GM03348 (cell line): ENCODE results near the gene CTNND2.

Source experiments
- DNase-seq: peaks from one replicate; pipeline ENCODE4 v3.0.0; 2012; ENCODE audit warnings: low spot score

The CTNND2 gene

DNA sequence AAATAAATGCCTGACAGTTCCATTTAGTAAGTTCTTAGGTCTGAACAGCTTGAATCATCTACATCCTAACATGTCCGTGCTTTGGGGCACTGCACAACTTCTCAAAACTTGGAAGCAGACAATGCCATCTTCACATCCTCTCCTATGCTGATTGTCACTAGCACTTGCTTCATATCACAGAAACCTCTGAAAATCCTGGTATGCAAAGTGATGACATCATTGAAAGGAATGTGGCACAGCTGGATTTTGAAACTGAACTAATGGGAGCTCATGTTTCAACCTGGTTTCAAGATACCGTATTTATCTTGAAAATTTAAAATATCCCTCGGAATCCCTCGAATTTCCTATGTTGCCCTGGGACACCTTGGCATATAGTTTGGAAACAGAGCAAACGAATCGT, 653.0 kb downstream of the CTNND2 start:
- no peak for DNase-seq

GRCh38 chr5:11248966-11249365, 655.3 kb downstream of the CTNND2 start:
- no peak for DNase-seq

GRCh38 chr5:11247224-11247623, 657.0 kb downstream of the CTNND2 start:
- no peak for DNase-seq

DNA sequence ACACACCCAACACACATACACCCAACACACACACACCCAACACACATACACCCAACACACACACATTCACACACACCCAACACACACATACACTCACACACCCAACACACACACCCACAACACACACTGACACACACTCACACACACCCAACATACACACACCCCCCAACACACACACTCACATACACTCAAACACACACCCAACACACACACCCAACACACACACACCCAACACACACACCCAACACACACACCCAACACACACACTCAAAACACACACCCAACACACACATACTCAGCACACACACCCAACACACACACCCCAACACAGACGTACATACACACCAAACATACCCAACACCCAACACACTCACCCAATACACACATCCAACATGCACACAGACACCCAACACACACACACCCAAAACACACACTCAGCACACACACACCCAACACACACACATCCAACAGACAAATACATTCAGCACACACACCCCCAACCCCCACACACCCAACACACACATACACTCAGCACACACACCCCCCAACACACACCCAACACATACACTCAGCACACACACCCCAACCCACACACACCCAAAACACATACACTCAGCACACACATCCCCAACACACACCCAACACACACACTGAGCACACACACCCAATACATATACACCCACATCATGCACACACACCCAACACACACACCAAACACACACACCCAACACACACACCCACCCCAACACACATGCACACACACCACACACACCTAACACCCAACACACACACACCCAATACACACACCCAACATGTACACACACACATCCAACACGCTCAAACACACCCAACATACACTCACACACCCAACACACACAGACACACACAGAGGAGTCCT, 663.7 kb downstream of the CTNND2 start:
- no peak for DNase-seq

- DNase-seq: no peak
Measured at GRCh38 chr5:11239261-11240015, 664.8 kb downstream of the CTNND2 start.

DNA sequence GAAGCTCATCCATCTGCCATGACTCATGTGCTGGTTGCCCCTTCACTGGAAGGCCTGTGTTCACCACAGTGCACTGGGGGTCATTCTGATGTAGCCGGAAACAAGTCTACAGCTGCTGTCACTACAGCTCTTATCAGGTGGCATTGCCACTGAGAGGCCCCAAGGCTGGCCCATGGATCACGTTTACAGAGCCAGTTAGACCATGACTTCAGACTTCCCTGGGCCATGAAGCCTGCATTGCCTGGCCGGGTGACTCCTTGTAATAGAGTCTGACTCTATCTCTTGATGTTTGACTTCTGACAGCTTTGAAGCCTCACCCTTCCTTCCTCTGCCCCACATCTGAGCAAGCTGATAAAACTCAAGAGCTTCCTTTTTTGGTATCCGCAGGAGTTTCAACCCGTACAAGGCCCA, 669.7 kb downstream of the CTNND2 start:
- no peak for DNase-seq

DNA sequence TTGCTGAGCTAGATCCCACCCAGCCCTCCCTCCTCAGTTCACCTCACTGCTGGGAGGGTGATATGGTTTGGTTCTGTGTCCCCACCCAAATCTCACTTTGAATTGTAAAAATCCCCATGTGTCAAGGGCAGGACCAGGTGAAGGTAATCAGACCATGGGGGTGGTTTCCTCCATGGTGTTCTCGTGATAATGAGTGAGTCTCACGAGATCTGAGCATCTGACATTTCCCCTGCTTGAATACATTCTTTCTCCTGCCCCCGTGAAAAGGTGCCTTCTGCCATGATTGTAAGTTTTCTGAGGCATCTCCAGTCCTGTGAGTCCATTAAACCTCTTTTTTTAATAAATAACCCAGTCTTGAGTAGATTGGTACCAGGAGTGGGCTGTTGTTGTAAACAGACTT, 673.4 kb downstream of the CTNND2 start:
- DNase-seq: no peak

DNA sequence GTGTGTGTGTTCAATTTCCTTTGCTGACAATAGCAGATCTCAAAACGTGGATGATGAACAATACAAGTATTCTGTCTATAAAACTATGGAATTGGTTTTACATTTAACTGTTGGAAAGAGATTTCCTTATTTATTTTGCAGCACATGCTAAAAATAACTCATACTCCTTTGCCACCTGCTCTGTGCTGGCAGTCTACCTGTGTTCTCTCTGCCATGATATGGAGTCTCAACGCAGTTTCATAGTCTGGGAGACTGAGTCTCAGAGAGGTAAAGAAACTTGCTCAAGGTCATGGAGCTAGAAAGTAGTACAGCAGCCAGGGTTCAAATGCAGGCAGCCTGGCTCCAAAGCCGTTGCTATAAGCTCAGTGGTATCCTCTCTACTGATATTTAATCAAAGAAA, 677.2 kb downstream of the CTNND2 start:
- DNase-seq: no peak

GRCh38 chr5:11224436-11225187, 679.6 kb downstream of the CTNND2 start:
- no peak for DNase-seq

GRCh38 chr5:11222169-11222568, 682.1 kb downstream of the CTNND2 start:
- DNase-seq: no peak

- DNase-seq: no peak
Measured at GRCh38 chr5:11214864-11215644, 689.2 kb downstream of the CTNND2 start.

DNA sequence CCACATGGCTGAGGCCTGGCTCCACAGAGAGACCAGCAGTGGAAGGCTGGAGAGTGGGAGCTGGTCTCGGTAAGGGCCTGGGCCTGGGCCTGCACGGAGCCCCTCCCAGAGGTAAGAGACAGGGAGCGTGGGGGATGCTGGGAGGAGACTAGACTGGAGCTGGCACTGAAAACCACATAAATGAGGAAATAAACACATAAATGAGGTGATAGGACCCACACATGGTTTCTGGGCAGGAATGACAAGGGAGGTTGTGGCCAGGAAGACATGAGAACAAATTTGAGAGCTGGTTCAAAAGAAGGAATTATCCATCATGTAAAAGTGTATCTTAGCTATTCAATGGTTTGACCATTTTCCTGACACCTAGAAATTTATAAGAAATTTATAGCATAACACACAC, 691.5 kb downstream of the CTNND2 start:
- DNase-seq: no peak

GRCh38 chr5:11197726-11198125, 706.5 kb downstream of the CTNND2 start:
- DNase-seq: no peak

DNA sequence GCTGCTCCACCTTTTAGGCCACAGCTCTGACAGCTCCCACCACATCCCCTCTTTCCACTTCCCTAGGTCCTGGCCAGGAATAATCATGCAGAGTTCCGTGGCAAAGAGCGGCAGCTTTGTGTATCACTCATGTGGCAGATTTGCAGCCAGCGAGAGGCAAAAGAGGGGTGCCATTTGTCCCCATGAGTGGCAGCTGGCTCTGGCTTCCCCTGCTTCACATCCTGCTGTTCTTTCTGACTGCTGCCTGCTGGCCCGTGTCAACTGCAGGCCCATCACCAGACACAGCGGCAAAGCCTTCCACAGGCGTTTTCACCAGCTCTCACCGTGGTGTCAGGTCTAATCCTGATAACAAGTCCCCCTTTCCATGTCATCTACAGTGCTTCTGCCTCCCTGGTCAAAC, 712.6 kb downstream of the CTNND2 start:
- DNase-seq: no peak

GRCh38 chr5:11182441-11183080, 721.7 kb downstream of the CTNND2 start:
- peak; percentile 68 for DNase-seq

DNA sequence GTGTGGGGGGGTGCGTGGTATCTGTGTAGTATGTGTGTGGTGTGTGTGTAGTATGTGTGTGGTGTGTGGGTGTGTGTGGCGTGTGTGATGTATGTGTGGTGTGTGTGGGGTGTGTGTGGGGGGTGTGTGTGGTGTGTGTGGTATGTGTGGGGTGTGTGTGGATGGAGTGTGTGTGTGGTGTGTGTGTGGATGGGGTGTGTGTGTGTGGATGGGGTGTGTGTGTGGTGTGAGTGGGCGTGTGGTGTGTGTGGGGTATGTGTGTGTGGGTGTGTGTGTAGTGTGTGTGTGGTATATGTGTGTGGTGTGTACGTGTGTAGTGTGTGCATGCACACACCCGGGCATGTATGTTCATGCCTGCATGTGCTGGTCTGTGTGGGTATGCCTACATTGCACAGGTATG, 722.3 kb downstream of the CTNND2 start:
- no peak for DNase-seq

DNA sequence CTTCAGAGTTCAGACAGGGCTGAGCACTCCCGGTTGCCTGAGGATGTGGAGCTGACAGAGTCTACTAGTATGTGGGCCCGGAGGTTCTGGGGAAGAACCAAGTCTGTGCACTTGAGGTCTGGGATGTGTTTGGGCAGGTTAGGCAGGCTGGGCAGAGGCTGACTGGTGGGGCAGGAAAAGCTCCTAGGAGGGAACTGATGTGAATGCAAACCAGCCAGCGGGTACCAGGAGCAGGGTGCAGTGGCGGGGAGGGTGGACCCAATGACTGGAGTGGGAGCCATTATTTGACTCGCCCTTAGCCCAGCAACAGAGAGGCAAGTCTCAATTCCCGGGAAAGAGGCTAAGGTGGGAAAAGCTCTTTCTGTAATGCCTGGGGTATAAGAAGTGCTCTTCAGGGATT, 723.4 kb downstream of the CTNND2 start:
- no peak for DNase-seq

DNA sequence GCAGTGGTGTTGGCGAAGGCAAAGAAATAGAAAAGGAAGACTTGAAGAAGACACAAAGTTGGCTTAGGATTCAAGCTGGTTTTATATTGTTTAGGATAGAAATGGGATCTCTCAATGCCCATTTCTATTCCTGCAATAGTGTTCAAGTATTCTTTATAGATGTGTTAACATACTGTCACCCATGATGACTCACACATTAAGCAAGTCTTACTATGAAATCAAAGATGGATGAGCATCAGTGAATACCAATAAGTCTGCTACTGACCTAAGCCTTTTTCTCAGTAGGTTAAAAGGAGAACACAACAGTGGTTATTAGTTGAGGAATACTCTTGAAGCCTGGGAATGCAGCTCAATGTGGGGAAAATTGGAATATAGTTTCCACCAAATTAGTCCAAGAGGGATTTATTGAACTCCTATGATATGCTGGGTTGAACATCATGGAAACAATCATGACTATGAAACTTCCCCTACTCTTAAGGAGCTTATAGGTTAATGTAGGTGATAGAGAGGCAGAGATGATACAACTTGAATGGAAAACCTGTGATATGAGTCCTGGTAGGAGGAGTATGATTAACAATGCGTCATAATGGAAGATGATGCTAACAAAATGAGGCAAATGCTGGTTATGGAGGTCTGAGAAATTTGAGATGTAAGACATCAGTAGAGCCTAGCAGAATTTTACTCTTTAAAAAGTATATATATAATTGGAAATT, 726.1 kb downstream of the CTNND2 start:
- no peak for DNase-seq

DNA sequence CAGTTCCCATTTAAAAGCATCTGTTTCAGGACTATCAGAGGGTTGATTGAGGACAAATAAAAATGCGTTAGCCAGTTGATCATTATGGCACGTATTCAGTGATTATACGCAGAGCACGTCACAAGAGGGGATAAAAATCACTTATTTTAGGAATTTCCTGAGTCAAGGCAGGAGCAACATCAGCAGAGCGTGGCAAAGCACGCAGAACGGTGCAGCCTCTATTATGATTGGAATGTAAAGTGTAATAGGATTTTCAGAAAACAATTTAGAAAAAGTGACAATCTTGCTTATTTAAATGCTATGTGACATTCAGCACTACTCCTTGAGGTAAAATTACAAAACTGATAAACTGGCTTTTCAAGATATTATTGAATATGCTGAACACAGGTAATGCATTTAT, 729.7 kb downstream of the CTNND2 start:
- DNase-seq: no peak

GRCh38 chr5:11172484-11172883, 731.8 kb downstream of the CTNND2 start:
- DNase-seq: no peak

GRCh38 chr5:11171236-11171635, 733.0 kb downstream of the CTNND2 start:
- DNase-seq: no peak
